HG02759 (cell line): ENCODE data around the gene XCL2.
A peak's percentile ranks its signal among the peaks of the same experiment; 100 is the strongest.
"Not testable (repeated sequence)": the region's sequence is repeated elsewhere in the genome, so short reads cannot be mapped to it uniquely, and the experiment has no call there.

ENCODE experiments used
- ATAC-seq: cut with Tn5 transposase; IDR thresholded peaks from one replicate; pipeline ENCODE4 v1.9.1; 2021; ENCODE audit warnings: mild to moderate bottlenecking, moderate library complexity; ENCODE audit not compliant: unreplicated experiment

Gene XCL2

GRCh38 chr1:168543840-168544498, at the start of gene XCL2:
TSS of gene XCL2 (minus strand) at chr1:168543997. CDS start at chr1:168543964, 33 bp downstream.
- not testable (repeated sequence) for ATAC-seq

DNA sequence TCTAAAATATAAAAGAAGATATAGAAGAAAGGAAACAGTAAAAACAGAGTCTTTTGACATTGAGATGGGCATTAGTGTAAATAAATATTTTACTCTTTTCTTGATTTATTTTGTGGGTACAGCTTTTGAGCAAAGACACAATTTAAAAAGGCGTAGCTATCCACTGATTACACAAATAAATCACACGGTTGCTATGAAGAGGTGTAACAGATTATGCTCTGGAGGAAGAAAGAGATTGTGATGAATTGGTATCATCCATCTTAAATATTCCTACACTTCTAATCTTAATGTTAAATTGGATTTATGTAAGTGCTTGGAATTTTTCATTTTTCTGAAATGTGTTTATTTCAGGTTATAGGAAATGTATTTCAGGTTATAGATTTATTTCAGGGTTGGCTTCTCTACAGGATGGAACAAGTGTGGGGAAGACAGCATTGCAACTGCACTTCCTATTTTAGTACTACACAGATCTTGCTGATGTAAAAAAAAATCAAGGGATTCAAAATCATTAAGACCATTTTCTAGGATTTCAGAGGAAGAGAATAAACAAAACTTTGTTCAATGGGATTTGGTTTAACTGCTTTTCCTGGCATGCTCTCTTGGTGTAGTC, 47.9 kb upstream of the XCL2 start:
- no peak for ATAC-seq

- ATAC-seq = no peak
These were observed 47.3 kb upstream of the XCL2 start for GRCh38 chr1:168591066-168591465.

GRCh38 chr1:168589167-168589566, 45.4 kb upstream of the XCL2 start:
- ATAC-seq = no peak

GRCh38 chr1:168585937-168586336, 42.1 kb upstream of the XCL2 start:
- no peak for ATAC-seq

- ATAC-seq = no peak
These were observed 41.4 kb upstream of the XCL2 start for GRCh38 chr1:168585191-168585590.

DNA sequence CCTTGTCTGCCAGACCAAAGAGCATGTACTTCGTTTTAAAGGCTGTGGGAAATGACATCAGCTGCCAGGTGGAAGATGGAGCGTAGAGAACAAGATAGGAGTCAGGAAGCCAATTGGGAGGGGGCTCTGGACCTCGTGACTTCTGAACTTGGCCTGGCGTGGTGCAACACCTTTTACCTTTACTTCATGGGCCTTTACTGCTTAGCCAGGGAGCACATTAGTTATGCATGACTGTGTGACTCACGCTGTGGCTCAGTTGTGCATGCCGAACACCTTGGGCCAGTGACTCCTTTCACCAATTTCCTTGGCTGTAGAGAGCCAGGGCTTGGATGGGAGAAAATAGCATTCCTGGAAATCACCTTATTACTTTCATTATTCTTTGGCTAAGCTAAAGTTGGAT, 39.8 kb upstream of the XCL2 start:
- no peak for ATAC-seq

DNA sequence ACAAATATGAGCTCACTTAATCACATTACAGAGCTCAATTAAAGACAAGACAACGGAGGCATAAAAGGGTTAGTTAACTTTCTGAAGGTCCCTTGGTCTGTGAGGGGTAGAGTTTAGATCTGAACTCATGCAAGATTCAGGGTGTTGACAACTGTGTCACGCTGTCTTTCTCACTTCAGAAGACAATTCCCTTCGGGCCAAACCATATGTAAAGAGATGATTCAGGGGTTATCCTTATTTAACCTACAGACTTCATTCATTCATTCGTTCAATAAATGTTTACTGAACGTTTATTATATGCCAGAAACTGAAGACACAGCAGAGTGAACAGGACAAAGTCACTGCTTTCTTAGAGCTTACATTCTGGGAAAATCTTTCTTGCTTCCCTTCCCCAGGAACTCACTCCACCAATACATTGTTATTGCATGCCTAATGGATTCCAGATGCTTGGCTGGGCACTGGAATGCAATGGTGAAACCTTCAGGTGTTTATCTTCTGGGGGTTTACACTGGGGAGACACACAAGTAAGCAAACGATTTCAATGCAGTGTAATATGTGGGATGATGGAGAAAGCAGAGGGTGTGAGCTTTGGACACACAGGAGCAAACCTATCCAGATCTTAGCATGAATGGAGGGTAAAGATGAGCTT, 39.0 kb upstream of the XCL2 start:
- ATAC-seq = no peak

GRCh38 chr1:168581817-168582572, 38.2 kb upstream of the XCL2 start:
- ATAC-seq = no peak

DNA sequence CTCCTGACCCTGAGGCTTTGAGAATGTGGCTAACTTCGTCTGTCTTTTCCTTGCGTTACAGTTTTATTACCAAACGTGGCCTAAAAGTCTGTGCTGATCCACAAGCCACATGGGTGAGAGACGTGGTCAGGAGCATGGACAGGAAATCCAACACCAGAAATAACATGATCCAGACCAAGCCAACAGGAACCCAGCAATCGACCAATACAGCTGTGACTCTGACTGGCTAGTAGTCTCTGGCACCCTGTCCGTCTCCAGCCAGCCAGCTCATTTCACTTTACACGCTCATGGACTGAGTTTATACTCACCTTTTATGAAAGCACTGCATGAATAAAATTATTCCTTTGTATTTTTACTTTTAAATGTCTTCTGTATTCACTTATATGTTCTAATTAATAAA, 37.2 kb upstream of the XCL2 start:
- ATAC-seq = not testable (repeated sequence)

DNA sequence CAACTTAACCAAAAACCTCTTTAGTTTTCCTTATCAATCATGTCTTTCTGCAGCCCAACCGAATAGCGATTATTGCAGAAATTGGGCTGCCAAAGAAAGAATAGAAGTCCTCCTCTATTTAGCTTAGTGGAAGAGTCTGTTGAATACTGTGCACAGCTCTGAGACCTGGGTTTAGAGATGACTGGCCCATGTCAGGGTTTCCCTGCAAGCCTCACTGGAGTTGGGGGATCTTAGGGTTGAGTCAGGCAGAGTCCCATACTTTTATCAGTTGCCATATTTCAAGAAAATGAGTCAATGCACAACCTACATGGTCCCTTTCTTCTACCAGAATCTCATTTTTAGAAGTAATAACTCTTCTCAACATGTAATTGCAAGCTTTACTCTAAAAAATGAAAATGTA, 36.5 kb upstream of the XCL2 start:
- ATAC-seq = not testable (repeated sequence)

DNA sequence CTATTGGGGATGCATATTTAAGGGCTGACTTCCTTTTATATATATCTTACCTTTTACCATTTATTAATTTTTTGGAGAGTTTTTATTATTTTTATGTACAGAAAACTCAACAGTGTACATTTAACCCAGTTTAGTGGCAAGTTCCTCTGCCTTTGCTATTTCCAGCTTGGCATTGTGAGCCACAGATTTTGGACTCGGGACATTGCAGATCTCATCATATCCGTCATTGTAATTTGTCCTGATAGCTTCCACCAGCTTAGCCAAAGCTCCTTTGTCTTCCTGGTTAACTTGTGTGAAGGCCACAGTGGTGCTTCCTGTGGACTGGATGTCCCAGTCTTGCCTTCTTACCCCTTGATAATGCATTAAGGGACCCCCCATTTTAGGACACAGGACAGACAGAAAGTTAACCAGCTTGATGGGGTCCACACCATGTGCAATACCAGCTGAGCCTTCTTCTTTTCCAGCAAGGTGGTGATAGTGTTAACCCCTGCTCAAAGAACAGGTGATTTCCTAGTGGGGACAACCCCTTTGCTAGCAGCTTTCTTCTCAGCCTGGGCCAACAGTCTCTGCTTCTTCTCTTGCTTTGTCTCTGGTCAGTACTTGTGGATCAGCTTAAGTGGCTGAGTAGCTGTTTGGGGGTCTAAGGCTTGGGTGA, 34.9 kb upstream of the XCL2 start:
- not testable (repeated sequence) for ATAC-seq

- not testable (repeated sequence) for ATAC-seq
These were observed 32.5 kb upstream of the XCL2 start, which contains the start of gene XCL1 for GRCh38 chr1:168576245-168576688. TSS of gene XCL1 (plus strand) at chr1:168576605. CDS start at chr1:168576638, 33 bp downstream.

DNA sequence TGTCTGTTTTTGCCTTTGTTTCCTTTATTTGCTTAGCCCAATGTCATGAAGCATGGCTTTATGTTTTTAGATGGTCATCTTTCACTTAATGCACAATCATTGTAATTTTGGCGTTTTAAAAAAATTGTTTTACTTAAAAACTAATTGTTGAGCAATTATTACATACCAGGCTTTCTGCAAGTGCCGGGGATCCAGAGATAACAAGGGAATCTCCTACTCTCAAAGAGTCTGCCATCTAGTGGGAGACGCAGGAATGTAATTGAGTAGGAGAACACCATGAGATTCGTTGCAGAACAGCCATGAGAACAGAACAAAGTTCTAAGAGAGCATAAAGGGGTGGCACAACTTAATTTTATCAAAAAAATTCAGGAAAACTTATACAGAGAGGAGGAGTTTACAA, 30.4 kb upstream of the XCL2 start:
- ATAC-seq = peak; percentile 43

- no peak for ATAC-seq
These were observed 28.8 kb upstream of the XCL2 start for GRCh38 chr1:168572633-168573032.

DNA sequence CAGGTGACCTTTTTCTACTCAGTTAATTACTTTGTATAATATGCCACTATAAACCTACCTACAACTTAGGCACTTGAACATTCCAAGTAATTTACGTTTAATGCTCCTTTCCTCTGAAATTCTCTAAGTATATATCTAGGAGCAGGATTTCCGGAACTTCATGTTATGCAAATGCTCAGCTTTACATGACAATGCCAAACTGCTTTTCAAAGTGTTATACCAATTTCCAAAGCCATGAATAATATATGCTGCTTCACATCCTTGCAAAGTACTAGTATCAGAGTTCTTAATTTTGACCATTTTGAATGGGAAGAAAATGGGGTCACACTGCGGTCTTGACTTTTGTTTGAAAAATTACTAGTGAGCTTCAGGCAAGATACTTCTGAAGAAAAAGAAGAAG, 26.9 kb upstream of the XCL2 start:
- ATAC-seq = no peak

GRCh38 chr1:168568346-168568745, 24.5 kb upstream of the XCL2 start:
- no peak for ATAC-seq

DNA sequence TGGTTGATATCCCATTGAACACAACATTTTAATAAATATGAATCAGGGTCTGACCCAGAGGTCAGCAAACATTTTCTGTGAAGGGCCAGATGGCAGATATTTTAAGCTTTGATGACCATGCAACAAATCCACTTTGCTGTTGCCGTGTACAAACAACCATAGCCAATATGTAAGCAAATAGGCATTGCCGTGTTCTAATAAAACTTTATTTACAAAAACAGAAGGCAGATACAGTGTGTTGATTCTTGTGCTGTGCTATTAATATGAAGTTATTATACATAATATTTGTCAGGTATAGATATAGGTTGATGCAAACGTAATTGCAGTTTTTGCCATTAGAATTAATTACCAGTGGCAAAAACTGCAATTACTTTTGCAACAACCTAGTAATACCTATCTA, 23.8 kb upstream of the XCL2 start:
- no peak for ATAC-seq

- no peak for ATAC-seq
These were observed 23.2 kb upstream of the XCL2 start for GRCh38 chr1:168567007-168567406.

- no peak for ATAC-seq
These were observed 22.0 kb upstream of the XCL2 start for GRCh38 chr1:168565825-168566224.

DNA sequence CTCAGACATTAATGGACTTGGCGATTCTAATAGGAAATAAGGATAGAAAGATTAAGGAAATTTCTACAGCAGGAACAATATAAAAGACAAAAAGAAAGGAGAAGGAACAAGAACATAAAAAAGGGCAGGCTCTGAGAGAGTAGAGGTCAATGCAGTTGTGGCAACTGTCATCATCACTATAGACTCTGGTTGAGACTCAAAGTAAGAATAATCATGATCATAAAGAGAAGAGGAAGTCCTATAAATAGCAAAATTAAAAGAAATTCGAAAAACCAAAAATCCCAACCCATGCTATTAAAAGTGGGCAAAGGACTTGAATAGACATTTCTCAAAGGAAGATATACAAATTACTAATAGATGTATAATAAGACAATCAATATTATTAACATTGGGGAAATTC, 18.2 kb upstream of the XCL2 start:
- ATAC-seq = no peak
